ENCODE results near the gene ZDHHC20.

DNA sequence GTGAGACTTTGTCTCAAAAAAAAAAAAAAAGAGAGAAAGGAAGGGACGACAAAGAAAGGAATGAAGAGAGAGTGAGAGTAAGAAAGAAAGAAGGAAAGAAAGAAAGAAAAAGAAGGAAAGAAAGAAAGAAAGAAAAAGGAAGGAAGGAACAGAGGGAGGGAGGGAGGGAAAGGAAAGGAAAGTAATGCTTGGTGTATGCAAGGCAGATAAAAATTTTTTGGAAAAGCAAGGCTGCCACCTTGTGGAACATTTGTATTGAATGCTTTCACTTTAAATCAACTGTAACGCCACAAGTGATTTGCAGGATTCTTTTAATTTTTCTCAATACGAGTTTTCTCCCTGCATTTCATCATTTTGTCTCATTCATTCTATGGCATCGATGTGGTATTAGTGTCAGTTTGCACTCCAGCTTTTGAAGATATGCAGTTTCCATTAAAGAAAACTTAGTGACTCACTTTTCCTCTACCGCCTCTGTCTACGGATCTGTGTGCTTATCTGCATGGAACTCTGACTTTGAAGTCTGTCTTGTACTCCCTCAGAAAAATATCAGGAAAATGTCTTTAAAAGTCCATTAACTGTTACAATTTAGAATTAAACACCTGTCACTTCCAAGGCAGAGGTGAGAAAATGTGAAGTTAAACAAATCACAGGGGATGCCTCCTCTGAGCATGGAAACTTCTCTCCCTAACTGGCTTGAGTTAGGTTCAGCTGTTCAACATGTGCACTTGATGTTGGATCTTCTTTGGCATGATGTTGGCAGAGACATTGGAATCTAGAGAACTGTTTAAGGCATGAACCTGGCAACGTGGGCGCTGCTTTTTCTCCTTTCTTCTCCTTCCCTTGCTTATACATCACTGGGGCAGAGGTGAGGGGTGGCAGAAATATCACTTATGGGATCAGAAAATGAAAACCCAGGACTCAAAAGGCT, 20.0 kb upstream of the ZDHHC20 start:
- no peak for TF ChIP-seq POLR2AphosphoS5 (IDR thresholded peaks at IDR 0.05)
- TF ChIP-seq, protein P1, sequence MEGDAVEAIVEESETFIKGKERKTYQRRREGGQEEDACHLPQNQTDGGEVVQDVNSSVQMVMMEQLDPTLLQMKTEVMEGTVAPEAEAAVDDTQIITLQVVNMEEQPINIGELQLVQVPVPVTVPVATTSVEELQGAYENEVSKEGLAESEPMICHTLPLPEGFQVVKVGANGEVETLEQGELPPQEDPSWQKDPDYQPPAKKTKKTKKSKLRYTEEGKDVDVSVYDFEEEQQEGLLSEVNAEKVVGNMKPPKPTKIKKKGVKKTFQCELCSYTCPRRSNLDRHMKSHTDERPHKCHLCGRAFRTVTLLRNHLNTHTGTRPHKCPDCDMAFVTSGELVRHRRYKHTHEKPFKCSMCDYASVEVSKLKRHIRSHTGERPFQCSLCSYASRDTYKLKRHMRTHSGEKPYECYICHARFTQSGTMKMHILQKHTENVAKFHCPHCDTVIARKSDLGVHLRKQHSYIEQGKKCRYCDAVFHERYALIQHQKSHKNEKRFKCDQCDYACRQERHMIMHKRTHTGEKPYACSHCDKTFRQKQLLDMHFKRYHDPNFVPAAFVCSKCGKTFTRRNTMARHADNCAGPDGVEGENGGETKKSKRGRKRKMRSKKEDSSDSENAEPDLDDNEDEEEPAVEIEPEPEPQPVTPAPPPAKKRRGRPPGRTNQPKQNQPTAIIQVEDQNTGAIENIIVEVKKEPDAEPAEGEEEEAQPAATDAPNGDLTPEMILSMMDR (IDR thresholded peaks at IDR 0.05) = peak; percentile 34 to 40
